GM18526 (cell line): ENCODE measurements around the gene FBN1.

Experiments used
- POLR2A ChIP-seq: IDR thresholded peaks from 3 replicates; pipeline ENCODE4 v1.6.1; 2011; ENCODE audit not compliant: insufficient read length; ENCODE audit errors: extremely low read depth

Gene FBN1

GRCh38 chr15:48540756-48541155 lies 104.8 kb downstream of the FBN1 start:
- no peak for TF ChIP-seq POLR2A

DNA sequence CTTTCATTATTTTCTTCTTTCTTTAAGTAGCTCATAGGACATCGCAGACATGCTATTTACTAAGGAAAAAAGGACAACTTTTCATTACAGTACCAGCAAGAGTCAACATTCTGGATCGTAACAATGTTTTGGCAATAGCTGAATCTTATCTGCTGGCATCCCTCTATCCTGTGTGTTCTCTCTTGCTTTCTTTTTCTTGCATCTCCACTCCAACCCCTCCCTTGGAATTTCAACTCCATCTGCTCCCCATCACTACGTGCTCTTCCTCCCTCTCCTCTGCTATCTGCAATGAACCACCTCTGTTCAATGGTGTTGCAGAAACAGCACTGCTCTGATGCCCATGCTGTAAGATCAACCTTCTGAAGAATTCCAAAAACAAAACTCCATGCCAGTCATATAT lies 106.6 kb downstream of the FBN1 start:
- no peak for TF ChIP-seq POLR2A

DNA sequence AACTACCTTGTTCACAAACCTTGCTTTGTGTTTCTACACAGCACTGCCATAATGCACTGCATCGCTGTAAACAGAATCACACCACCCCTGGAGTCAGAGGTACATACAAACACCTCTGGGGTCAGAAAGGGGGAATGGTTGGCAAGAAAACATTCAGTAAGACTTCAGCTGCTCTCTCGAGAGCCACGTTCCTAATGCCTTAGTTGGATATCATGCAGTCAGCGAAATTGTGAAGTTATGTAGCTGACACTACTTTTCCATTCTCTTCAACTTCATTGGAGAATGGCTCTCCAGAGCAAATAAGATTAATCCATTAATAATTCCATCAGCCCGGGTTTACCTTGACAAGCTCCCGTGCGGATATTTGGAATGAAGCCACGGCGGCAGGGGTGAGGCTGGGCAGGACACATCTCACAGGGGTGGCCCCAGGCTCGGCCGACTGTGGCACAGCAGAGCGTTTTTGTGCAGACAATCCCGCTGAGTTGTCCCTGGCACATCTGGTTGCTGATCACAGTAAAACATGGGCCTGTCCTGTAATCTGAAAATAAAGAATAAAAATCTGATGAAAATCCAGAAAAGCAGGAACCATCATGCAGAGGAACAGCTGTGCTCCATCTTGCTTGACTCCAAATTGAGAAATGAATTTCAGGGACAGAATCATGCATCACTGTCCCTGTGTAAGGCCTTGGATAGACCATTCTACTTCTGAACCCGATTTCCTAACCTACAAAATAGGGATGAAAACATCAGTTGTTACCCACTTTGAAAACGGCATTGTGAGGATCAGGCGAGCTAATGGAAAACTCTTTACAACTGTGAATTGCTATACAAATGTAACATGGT lies 108.0 kb downstream of the FBN1 start:
- no peak for TF ChIP-seq POLR2A

DNA sequence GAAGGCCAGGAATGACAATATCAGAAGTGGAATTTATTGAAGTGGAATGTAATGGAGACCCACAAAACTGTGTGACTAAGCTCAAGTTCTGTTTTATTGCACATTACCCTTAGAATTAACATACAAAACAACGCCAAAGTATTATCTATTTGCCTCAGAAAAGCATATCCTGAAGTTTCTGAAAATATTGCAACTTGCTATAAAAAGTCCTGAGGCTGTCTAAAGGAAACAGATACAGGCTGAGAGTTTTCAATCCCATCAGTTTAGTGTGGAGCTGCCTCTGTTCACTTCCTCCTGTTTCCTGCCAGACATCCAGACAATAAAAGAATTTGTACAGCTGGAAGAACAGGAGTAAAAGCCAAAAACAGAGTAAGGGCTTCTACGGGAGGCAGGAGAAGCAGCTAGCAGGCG lies 108.8 kb downstream of the FBN1 start:
- no peak for TF ChIP-seq POLR2A

- no peak for TF ChIP-seq POLR2A
Measured at GRCh38 chr15:48533982-48534381, 111.5 kb downstream of the FBN1 start.

DNA sequence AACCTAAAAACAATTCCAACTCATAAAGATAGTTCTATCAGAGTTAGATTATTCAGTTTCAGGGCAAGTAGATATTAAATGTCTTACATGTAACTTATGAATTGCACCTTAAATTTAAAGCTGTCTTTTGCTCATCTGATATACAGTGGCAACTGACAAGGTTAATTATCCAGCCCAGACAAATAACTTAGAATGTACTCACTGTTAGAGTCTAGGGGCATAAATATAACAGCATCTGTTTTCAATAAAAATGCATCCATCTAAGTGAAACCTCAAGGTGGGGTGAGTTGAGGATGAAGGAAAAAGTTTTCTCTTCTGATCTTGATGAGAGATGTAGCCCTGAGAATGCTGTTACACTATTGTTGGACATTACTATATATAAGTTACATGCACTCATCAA lies 112.6 kb downstream of the FBN1 start:
- TF ChIP-seq POLR2A = no peak

- TF ChIP-seq POLR2A = no peak
Measured at GRCh38 chr15:48530528-48530927, 115.0 kb downstream of the FBN1 start.

GRCh38 chr15:48528921-48529320 lies 116.6 kb downstream of the FBN1 start:
- no peak for TF ChIP-seq POLR2A

GRCh38 chr15:48527517-48527916 lies 118.0 kb downstream of the FBN1 start:
- no peak for TF ChIP-seq POLR2A

DNA sequence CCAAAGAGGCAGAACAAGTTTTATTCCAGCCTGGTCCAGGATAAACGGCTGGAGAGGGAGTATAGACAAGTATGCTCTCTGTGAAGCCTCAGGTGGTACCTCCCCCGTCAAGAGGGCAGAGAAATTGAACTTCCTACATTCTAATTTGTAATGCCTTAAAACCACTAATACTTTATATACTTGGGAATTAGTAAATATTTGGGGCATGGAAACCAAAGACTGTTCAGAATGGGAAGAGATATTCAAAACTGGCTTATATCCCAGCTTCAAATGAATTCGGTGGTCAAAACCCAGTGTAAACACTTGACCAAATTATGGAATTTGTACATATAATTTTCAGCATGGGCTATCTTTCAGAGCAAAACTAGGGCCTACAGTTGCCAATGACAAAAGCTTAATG lies 122.6 kb downstream of the FBN1 start:
- TF ChIP-seq POLR2A = no peak

- TF ChIP-seq POLR2A = no peak
Measured at GRCh38 chr15:48522123-48522522, 123.4 kb downstream of the FBN1 start.

GRCh38 chr15:48520376-48521155 lies 124.9 kb downstream of the FBN1 start:
- no peak for TF ChIP-seq POLR2A

DNA sequence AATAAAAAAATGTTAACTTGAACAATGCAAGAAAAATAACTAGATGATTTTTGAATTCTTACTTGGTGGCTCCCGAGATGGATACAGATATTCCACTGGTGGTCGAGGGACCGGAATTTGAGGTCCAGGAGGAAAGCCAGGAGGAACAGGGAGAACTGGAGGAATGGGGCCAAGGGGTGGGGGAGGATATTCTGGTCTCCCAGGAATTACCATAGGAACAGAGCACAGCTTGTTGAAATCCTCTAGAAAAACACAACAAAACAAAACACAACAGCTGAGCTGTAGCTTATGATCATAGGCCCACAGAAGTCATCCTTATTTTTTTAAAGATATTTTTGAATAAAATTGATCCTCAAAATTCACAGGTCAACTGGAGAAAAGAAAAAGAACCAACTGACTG lies 129.4 kb downstream of the FBN1 start:
- TF ChIP-seq POLR2A = no peak

- TF ChIP-seq POLR2A = no peak
Measured at GRCh38 chr15:48515500-48515899, 130.0 kb downstream of the FBN1 start.

GRCh38 chr15:48514103-48514816 lies 131.2 kb downstream of the FBN1 start:
- TF ChIP-seq POLR2A = no peak

GRCh38 chr15:48510976-48511375 lies 134.5 kb downstream of the FBN1 start:
- TF ChIP-seq POLR2A = no peak

- TF ChIP-seq POLR2A = no peak
Measured at GRCh38 chr15:48507416-48508065, 138.0 kb downstream of the FBN1 start.
